Activated T-cell treated with anti-CD3 and anti-CD28 coated beads, Interleukin-2, amount 50 U/mL, for 24 hours (primary cell): ENCODE data around the gene KITLG.
"Not testable (repeated sequence)": the region's sequence is repeated elsewhere in the genome, so short reads cannot be mapped to it uniquely, and the experiment has no call there.

Experiments
- DNase-seq: peaks from one replicate; pipeline ENCODE4 v3.0.0-alpha.2; 2020
- H3K27ac Mint-ChIP-seq: 2 replicates; pipeline ENCODE4 v1.8.0; 2020; ENCODE audit warnings: mild to moderate bottlenecking, mixed read lengths
- H3K27me3 Mint-ChIP-seq: 2 replicates; pipeline ENCODE4 v1.8.0; 2020; ENCODE audit warnings: mixed read lengths
- H3K36me3 Mint-ChIP-seq: 2 replicates; pipeline ENCODE4 v1.8.0; 2020; ENCODE audit warnings: low read depth, mixed read lengths
- H3K4me1 Mint-ChIP-seq: 2 replicates; pipeline ENCODE4 v1.8.0; 2020; ENCODE audit warnings: low read depth, mixed read lengths
- H3K4me3 Mint-ChIP-seq: 2 replicates; pipeline ENCODE4 v1.8.0; 2020; ENCODE audit warnings: mild to moderate bottlenecking, moderate library complexity, mixed read lengths
- H3K9me3 Mint-ChIP-seq: 2 replicates; pipeline ENCODE4 v1.8.0; 2020; ENCODE audit warnings: mixed read lengths

KITLG gene

GRCh38 chr12:88503281-88503703 is 77.0 kb downstream of the KITLG start:
- no peak overlapping the region for H3K27ac Mint-ChIP-seq
- DNase-seq: no peak
- H3K9me3 Mint-ChIP-seq: no peaks in the 10 kb centered on the region
- H3K36me3 Mint-ChIP-seq: no peaks in the 10 kb centered on the region
- no peaks in the 10 kb centered on the region for H3K27me3 Mint-ChIP-seq
- no peak overlapping the region for H3K4me3 Mint-ChIP-seq
- H3K4me1 Mint-ChIP-seq: no peaks in the 10 kb centered on the region

GRCh38 chr12:88501972-88502938 is 78.0 kb downstream of the KITLG start:
- DNase-seq: no peak
- Mint-ChIP-seq H3K27ac (no peak overlapping the region), H3K36me3 (no peaks in the 10 kb centered on the region), H3K27me3 (no peaks in the 10 kb centered on the region), H3K4me1 (no peaks in the 10 kb centered on the region), H3K4me3 (no peak overlapping the region), H3K9me3 (no peaks in the 10 kb centered on the region)

GRCh38 chr12:88496891-88497371 is 83.3 kb downstream of the KITLG start:
- no peak overlapping the region for H3K27ac Mint-ChIP-seq
- DNase-seq: no peak
- no peak overlapping the region for H3K4me3 Mint-ChIP-seq
- H3K27me3 Mint-ChIP-seq: no peaks in the 10 kb centered on the region
- H3K36me3 Mint-ChIP-seq: no peaks in the 10 kb centered on the region
- no peaks in the 10 kb centered on the region for H3K4me1 Mint-ChIP-seq
- no peaks in the 10 kb centered on the region for H3K9me3 Mint-ChIP-seq

- no peak for DNase-seq
- Mint-ChIP-seq H3K4me1 (no peaks in the 10 kb centered on the region), H3K4me3 (no peak overlapping the region), H3K36me3 (no peaks in the 10 kb centered on the region), H3K9me3 (no peaks in the 10 kb centered on the region), H3K27ac (no peak overlapping the region), H3K27me3 (no peaks in the 10 kb centered on the region)
Measured at GRCh38 chr12:88496429-88496828, 83.8 kb downstream of the KITLG start.

- Mint-ChIP-seq H3K27ac (no peak overlapping the region), H3K9me3 (no peaks in the 10 kb centered on the region), H3K4me1 (no peaks in the 10 kb centered on the region), H3K4me3 (no peak overlapping the region), H3K27me3 (no peaks in the 10 kb centered on the region), H3K36me3 (no peaks in the 10 kb centered on the region)
- no peak for DNase-seq
Measured at GRCh38 chr12:88495031-88495430, 85.2 kb downstream of the KITLG start.

- no peaks in the 10 kb centered on the region for H3K4me1 Mint-ChIP-seq
- no peak overlapping the region for H3K27ac Mint-ChIP-seq
- H3K27me3 Mint-ChIP-seq: no peaks in the 10 kb centered on the region
- H3K9me3 Mint-ChIP-seq: no peaks in the 10 kb centered on the region
- no peaks in the 10 kb centered on the region for H3K36me3 Mint-ChIP-seq
- no peak for DNase-seq
- H3K4me3 Mint-ChIP-seq: no peak overlapping the region
Measured at GRCh38 chr12:88494520-88494919, 85.8 kb downstream of the KITLG start.

GRCh38 chr12:88493636-88494035 is 86.6 kb downstream of the KITLG start:
- no peak overlapping the region for H3K27ac Mint-ChIP-seq
- no peaks in the 10 kb centered on the region for H3K9me3 Mint-ChIP-seq
- no peak overlapping the region for H3K4me3 Mint-ChIP-seq
- no peak for DNase-seq
- no peaks in the 10 kb centered on the region for H3K36me3 Mint-ChIP-seq
- no peaks in the 10 kb centered on the region for H3K27me3 Mint-ChIP-seq
- no peaks in the 10 kb centered on the region for H3K4me1 Mint-ChIP-seq

GRCh38 chr12:88490425-88490824 is 89.8 kb downstream of the KITLG start:
- no peak overlapping the region for H3K4me3 Mint-ChIP-seq
- no peaks in the 10 kb centered on the region for H3K9me3 Mint-ChIP-seq
- no peaks in the 10 kb centered on the region for H3K4me1 Mint-ChIP-seq
- H3K36me3 Mint-ChIP-seq: no peaks in the 10 kb centered on the region
- DNase-seq: no peak
- no peaks in the 10 kb centered on the region for H3K27me3 Mint-ChIP-seq
- no peak overlapping the region for H3K27ac Mint-ChIP-seq

GRCh38 chr12:88472775-88473174 is 107.5 kb downstream of the KITLG start:
- Mint-ChIP-seq H3K27me3 (no peaks in the 10 kb centered on the region), H3K36me3 (no peaks in the 10 kb centered on the region), H3K4me1 (no peaks in the 10 kb centered on the region), H3K9me3 (no peaks in the 10 kb centered on the region), H3K27ac (no peak overlapping the region), H3K4me3 (no peak overlapping the region)
- no peak for DNase-seq

- no peak for DNase-seq
- Mint-ChIP-seq H3K27ac (no peak overlapping the region), H3K9me3 (no peaks in the 10 kb centered on the region), H3K36me3 (no peaks in the 10 kb centered on the region), H3K27me3 (no peaks in the 10 kb centered on the region), H3K4me1 (no peaks in the 10 kb centered on the region), H3K4me3 (no peak overlapping the region)
Measured at GRCh38 chr12:88472248-88472647, 108.0 kb downstream of the KITLG start.

GRCh38 chr12:88471331-88472045 is 108.8 kb downstream of the KITLG start:
- H3K27ac Mint-ChIP-seq: no peak overlapping the region
- H3K4me1 Mint-ChIP-seq: no peaks in the 10 kb centered on the region
- H3K36me3 Mint-ChIP-seq: no peaks in the 10 kb centered on the region
- H3K27me3 Mint-ChIP-seq: no peaks in the 10 kb centered on the region
- H3K9me3 Mint-ChIP-seq: no peaks in the 10 kb centered on the region
- no peak for DNase-seq
- no peak overlapping the region for H3K4me3 Mint-ChIP-seq

- no peak for DNase-seq
- H3K9me3 Mint-ChIP-seq: no peaks in the 10 kb centered on the region
- no peak overlapping the region for H3K4me3 Mint-ChIP-seq
- no peak overlapping the region for H3K27ac Mint-ChIP-seq
- H3K27me3 Mint-ChIP-seq: no peaks in the 10 kb centered on the region
- no peaks in the 10 kb centered on the region for H3K4me1 Mint-ChIP-seq
- no peaks in the 10 kb centered on the region for H3K36me3 Mint-ChIP-seq
Measured at GRCh38 chr12:88469154-88469553, 111.1 kb downstream of the KITLG start.

GRCh38 chr12:88468581-88468980 is 111.7 kb downstream of the KITLG start:
- Mint-ChIP-seq H3K36me3 (no peaks in the 10 kb centered on the region), H3K4me3 (no peak overlapping the region)

GRCh38 chr12:88466708-88467107 is 113.6 kb downstream of the KITLG start:
- not testable (repeated sequence) for H3K9me3 Mint-ChIP-seq, H3K27ac Mint-ChIP-seq, H3K27me3 Mint-ChIP-seq

More at GRCh38 chr12:88468581-88468980, 111.7 kb downstream of the KITLG start:
- Mint-ChIP-seq H3K4me1 (no peaks in the 10 kb centered on the region), H3K27me3 (no peaks in the 10 kb centered on the region), H3K9me3 (no peaks in the 10 kb centered on the region), H3K27ac (no peak overlapping the region)
- DNase-seq: no peak

GRCh38 chr12:88458327-88458726 is 121.9 kb downstream of the KITLG start:
- H3K27ac Mint-ChIP-seq: no peak overlapping the region
- H3K9me3 Mint-ChIP-seq: no peaks in the 10 kb centered on the region
- peaks cover 4% of the 10 kb centered on the region for H3K27me3 Mint-ChIP-seq
- no peak for DNase-seq
- no peaks in the 10 kb centered on the region for H3K4me1 Mint-ChIP-seq
- no peak overlapping the region for H3K4me3 Mint-ChIP-seq
- H3K36me3 Mint-ChIP-seq: no peaks in the 10 kb centered on the region

More at GRCh38 chr12:88466708-88467107, 113.6 kb downstream of the KITLG start:
- not testable (repeated sequence) for H3K4me1 Mint-ChIP-seq, DNase-seq, H3K36me3 Mint-ChIP-seq, H3K4me3 Mint-ChIP-seq
